IPS-18c (cell line): Measurements from ENCODE around the gene IMMP2L.

ENCODE experiments used
- H3K4me3 ChIP-seq: 2 replicates; pipeline ENCODE4 v1.7.0; 2013; ENCODE audit warnings: low read depth, mild to moderate bottlenecking, low read length, moderate library complexity; ENCODE audit not compliant: insufficient read depth
- H3K9me3 ChIP-seq: one replicate; pipeline ENCODE4 v1.6.1; 2013; ENCODE audit warnings: mild to moderate bottlenecking, low read length, moderate library complexity; ENCODE audit not compliant: control insufficient read depth, insufficient read depth

The IMMP2L gene

DNA sequence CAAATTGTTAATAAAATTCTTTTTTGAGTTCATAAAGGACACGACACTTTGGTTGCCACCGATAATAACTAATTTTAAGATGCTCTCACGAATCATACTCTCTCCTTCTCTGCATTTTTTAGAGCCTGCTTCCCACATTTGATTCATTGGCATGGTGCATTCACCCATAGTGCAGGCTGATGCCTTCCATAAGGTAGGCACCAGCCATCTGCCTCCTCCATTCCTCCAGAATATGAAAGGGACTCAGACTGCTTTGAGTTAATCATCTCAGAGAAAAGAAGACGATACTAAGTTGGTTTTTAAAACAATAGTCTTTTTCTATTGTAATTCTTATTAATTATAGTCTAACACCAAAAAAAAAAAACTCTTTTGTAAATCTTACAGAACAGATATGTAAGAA is 505.2 kb downstream of the IMMP2L start:
- no peaks in the 10 kb centered on the region for H3K9me3 ChIP-seq
- no peak overlapping the region for H3K4me3 ChIP-seq

- H3K9me3 ChIP-seq: no peaks in the 10 kb centered on the region
- no peak overlapping the region for H3K4me3 ChIP-seq
Measured at GRCh38 chr7:111056371-111056770, 505.9 kb downstream of the IMMP2L start.

- no peak overlapping the region for H3K4me3 ChIP-seq
- no peaks in the 10 kb centered on the region for H3K9me3 ChIP-seq
Measured at GRCh38 chr7:111053035-111053434, 509.3 kb downstream of the IMMP2L start.

DNA sequence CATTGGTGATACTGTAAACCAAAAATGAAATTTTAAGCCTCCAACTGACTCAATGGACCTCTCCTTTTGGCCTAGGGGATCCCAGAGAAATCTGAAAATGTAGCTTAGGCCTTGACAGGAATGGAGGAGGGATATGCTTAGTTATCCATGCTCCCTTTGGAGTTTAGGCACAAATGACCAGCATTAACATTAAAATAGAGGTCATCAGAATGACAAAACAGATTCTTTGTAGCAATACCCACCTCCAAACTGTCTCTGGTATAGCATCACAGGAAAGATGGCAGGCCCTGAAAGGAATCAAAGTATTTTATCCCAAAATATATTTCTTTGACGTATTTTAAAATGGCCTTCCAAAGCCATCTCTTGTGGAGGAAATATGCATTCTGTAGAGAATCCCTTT is 510.5 kb downstream of the IMMP2L start:
- no peak overlapping the region for H3K4me3 ChIP-seq
- H3K9me3 ChIP-seq: no peaks in the 10 kb centered on the region

DNA sequence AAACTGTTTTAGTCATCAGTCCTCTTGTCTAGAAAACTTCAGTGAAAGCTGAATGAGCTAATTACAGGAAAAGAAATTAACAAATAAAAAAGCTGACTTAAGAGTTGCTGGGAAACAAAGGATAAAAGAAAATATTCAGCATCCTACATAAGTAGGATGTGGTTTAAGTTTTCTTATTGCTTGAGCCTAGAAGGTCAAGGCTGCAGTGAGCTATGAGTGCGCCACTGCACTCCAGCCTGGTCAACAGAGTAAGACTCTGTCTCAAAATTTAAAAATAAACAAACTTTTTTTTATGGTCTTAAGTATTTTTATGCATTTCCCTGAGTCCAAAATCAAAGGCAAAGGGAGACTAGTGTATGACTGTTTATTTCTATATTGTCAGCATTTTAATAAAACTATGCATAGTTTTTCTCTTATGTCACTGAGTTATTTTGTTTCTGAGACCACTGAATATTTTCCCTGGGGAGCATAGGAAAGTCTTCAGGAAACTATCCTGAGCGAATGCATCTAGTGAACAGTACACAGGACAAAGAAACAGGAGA is 511.3 kb downstream of the IMMP2L start:
- no peaks in the 10 kb centered on the region for H3K9me3 ChIP-seq

DNA sequence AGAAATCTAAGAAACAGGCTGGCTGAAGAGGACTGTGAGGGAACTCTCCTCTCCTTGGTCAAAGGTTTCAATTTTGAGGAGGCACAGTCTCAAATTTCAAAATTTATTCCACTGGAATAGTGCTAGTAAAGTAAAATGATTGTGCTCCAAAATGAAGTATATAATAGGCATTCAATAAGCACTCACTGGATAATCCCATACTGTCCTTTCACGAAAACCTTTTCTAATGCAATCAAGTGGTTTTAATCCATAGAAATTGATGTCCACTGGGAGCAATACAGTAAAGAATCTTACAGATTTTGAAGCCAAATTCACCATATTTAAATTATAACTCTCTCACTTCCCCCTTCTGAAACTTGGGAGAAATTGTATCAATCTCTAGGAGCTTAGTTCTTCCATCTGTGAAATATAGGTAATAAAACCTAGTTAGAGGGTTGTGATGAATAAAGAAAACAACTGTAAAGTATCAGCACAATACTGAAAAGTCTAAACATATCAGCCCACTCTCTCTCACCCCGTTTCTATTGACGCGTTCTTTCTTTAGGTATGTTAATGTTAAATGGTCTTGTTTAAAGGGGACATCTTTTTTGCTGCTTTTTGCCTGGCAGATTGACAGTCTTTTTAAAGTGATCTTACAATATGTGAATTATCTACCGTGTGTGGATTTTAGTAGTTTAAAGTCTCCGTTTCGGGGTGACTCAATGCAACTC is 512.2 kb downstream of the IMMP2L start:
- no peak overlapping the region for H3K4me3 ChIP-seq
- no peaks in the 10 kb centered on the region for H3K9me3 ChIP-seq

More for the DNA sequence above, 511.3 kb downstream of the IMMP2L start:
- H3K4me3 ChIP-seq: no peak overlapping the region

- Histone ChIP-seq H3K9me3 (no peaks in the 10 kb centered on the region), H3K4me3 (no peak overlapping the region)
Measured at GRCh38 chr7:111047595-111047994, 514.7 kb downstream of the IMMP2L start.

GRCh38 chr7:111045449-111045848 is 516.8 kb downstream of the IMMP2L start:
- Histone ChIP-seq H3K9me3 (no peaks in the 10 kb centered on the region), H3K4me3 (no peak overlapping the region)

DNA sequence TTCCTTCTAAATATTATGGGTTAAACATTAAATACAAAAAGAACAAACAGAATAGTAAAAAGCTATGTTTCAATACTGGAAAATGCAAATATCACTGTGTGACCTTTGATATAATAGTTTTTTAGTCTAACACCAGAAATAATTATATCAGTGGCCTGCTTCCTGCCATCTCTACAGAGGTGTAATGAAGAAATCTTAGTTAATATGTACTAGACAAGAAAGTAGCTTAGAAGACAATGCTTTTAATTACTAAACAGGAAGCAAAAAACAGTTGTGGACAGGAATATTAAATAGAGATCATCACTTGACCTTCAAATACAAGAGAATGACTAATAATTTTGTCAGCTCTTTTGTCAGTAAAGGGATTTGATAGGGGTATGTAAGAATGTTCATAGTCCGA is 518.7 kb downstream of the IMMP2L start:
- H3K9me3 ChIP-seq: no peaks in the 10 kb centered on the region
- no peak overlapping the region for H3K4me3 ChIP-seq

- Histone ChIP-seq H3K9me3 (no peaks in the 10 kb centered on the region), H3K4me3 (no peak overlapping the region)
Measured at GRCh38 chr7:111042842-111043241, 519.5 kb downstream of the IMMP2L start.

DNA sequence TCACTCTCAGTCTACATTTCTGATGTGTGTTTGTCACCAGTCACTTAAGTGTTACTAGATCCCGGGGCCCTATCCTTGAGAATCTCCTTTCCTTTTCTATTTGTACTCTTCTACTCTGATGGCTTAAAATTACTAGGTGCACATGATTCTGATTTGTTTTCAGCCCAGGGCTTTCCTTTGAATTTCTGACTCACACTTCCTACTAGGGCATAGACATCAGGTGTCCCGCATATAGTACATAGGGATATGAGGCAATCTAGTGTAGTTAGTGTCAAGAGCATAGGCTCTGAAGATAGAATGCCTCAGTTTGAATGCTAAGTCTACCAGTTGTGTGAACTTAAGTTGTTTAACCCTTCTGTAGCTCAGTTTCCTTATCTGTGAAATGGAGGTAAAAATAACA is 520.7 kb downstream of the IMMP2L start:
- H3K4me3 ChIP-seq: no peak overlapping the region
- no peaks in the 10 kb centered on the region for H3K9me3 ChIP-seq

- no peak overlapping the region for H3K4me3 ChIP-seq
- H3K9me3 ChIP-seq: no peaks in the 10 kb centered on the region
Measured at GRCh38 chr7:111038185-111038584, 524.1 kb downstream of the IMMP2L start.

GRCh38 chr7:111031916-111032315 is 530.4 kb downstream of the IMMP2L start:
- no peaks in the 10 kb centered on the region for H3K9me3 ChIP-seq
- no peak overlapping the region for H3K4me3 ChIP-seq

GRCh38 chr7:111030336-111030735 is 532.0 kb downstream of the IMMP2L start:
- no peaks in the 10 kb centered on the region for H3K9me3 ChIP-seq
- no peak overlapping the region for H3K4me3 ChIP-seq

DNA sequence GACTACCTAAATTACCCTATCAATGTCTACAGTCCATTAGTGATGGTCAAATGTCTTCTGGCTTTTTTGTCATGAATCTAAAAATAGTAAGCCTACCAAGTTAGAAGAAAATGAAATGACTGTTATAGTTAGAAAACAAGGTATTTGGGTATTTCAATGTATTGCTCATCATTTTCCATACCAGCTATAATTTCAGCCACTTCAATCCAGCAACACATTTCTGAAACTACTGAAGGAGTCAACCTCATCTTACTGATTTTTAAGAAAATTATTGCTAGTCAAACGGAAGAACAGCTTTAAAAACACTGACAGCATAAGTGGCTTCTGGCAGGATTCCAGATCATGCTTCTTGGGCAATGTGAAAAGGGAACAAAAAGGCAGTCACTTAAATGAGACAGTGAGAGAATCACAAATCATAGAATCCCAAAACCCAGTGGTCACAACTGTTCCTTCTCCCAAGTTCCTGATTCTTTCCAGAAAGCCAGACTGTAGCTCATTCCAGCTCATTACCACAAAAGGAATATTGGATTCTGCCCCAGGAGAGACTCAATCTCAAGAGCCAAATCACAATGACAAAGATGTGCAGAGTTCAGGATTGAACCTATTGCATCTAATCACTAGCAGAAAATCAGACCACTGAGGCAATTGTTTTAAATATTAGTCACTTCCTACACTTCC is 532.6 kb downstream of the IMMP2L start:
- Histone ChIP-seq H3K4me3 (no peak overlapping the region), H3K9me3 (no peaks in the 10 kb centered on the region)

GRCh38 chr7:111029141-111029572 is 533.1 kb downstream of the IMMP2L start:
- no peak overlapping the region for H3K4me3 ChIP-seq
- no peaks in the 10 kb centered on the region for H3K9me3 ChIP-seq

GRCh38 chr7:111027396-111027795 is 534.9 kb downstream of the IMMP2L start:
- no peaks in the 10 kb centered on the region for H3K9me3 ChIP-seq
- H3K4me3 ChIP-seq: no peak overlapping the region

GRCh38 chr7:111026806-111027205 is 535.5 kb downstream of the IMMP2L start:
- Histone ChIP-seq H3K9me3 (no peaks in the 10 kb centered on the region), H3K4me3 (no peak overlapping the region)
